ENCODE results near the gene GP9.

DNA sequence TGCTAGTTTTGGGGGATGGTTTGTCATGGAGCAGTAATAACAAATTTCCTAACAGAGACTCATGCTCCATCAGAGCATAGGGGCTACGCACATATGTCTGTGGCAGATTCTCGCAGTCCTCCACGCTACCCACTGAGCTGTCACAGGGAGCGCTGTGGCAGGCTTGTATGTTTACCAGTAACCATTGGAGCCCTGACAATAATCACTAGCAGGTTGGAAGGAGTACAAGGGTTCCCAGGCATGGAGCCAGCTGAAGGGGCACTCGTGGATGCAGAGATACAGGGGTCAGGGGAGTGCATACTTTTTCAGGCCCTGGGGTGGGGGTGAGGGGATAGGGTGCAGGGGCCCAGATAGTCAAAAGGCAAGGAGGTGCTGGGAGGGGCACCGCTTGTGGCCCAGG, 7.9 kb upstream of the GP9 start:
- TF ChIP-seq POLR2A (IDR thresholded peaks at IDR 0.05; ENCODE audit: low read depth, low read length), result no peak
- TF ChIP-seq POLR2AphosphoS5 (IDR thresholded peaks at IDR 0.05; ENCODE audit: low read depth, low read length), result no peak

Data from GM12891 (cell line).